Esophagus mucosa (tissue), 1 donor: Measurements from ENCODE around the gene B3GNT7. TPM values are rescaled to one million over a fixed set of nuclear protein-coding genes. Genes with fewer than 3 reads are reported as not detected.
"Not testable (repeated sequence)": the region's sequence is repeated elsewhere in the genome, so short reads cannot be mapped to it uniquely, and the experiment has no call there.

Experiments used
- ATAC-seq: fragments of 200-7000 bp; cut with Tn5 transposase; one replicate; pipeline ENCODE4 v1.9.1; 2020
- total RNA-seq: library from RNA; stranded (reverse); gene quantifications from one replicate; pipeline ENCODE4 v1.2.4, GENCODE V29; 2023
- donor health status: DM: yes; HTN: yes; CAD: no.

The B3GNT7 gene
- total RNA-seq, 1 donor from 2014 or later, result 5.5 TPM

GRCh38 chr2:231430437-231430836 lies 34.9 kb downstream of the B3GNT7 start:
- not testable (repeated sequence) for ATAC-seq

DNA sequence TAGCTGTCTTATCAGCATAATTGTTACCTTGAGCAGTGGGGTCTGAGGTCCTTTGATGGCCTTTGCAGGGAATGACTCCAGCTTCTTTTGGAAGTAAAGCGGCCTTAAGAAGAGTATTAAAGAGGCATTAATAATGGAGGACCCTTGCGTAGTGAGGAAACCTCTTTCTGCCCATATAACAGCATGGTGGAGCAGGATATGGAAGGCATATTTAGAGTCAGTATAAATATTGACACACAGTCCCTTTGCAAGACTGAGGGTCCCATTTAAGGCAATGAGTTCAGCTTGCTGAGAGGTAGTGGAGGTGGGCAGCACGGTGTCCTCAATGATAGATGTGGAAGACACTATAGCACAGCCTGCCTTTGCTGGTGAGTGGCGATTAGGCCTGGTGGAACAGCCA lies 36.1 kb downstream of the B3GNT7 start:
- ATAC-seq, result no peak

DNA sequence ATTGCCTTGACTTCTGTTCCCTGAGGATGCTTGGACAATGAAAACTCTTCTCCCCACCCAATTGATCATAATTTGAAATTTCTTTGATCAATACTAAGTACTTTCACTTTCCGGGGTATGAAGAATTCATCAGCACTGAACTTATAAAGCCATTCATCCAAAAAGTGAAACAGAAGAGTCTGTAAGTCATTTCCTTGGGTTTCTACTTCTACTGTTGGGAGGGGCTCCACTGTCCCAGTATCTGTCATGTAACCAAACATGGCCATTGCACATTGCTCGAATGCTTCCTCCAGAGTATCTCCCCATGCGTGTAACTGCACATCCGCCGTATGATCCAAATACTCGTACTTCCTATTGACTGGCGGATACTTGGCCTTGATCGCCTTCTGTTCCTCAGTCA lies 38.5 kb downstream of the B3GNT7 start:
- ATAC-seq, result no peak

DNA sequence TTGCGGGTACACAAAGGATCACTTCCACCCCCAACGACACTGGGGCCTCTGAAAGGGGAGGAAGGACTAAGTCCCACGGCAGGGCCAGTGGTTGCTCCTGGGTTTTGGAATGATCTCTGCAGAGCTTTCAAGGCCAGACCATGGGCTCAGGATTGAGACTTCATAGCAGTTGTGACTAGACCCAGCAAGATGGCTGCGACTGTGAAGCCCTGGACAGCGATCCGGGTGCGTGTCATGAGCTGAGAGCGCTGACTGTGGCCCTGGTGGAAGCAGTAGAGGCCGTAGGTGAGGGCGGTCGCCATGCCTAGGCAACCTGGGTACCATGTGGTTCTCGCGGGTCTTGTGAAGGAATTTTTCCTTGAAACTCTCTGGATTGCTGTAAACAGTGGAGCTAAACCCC lies 41.4 kb downstream of the B3GNT7 start:
- ATAC-seq, result no peak

DNA sequence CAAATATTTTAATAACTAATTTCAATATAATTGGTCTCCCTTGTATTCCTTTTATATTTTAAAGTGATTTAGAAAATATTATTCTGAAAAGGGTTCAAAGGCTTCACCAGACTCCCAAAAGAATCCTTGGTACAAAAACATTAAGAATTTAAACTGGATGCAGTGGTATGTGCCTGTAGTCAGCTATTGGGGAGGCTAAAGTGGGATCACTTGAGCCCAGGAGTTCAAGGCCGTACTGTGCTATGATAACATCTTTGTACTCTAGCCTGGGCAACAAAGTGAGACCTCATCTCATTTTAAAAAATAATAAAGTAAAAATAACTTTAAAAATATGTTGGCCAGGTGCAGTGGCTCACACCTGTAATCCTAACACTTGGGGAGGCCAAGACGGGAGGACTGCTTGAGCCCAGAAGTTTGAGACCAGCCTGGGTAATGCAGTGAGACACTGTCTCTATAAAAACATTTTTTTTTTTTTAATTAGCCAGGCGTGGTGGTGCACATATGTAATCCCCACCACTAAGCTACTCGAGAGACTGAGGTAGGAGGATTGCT lies 54.1 kb downstream of the B3GNT7 start:
- no peak for ATAC-seq

- no peak for ATAC-seq
Measured at GRCh38 chr2:231450548-231450989, 55.1 kb downstream of the B3GNT7 start.

Other genes with a start within 250 kb of the B3GNT7 start
- 1.2 TPM for gene ARMC9, start 197.1 kb upstream of the B3GNT7 start, total RNA-seq
- gene NCL, start 68.8 kb downstream of the B3GNT7 start, total RNA-seq, result 403 TPM
- gene NMUR1, start 134.7 kb downstream of the B3GNT7 start, total RNA-seq, result 0.08 TPM
- not detected for gene TEX44, start 197.2 kb downstream of the B3GNT7 start, total RNA-seq